MM.1S (cell line): ENCODE data around the gene OR12D2.
"Not testable (repeated sequence)": the region's sequence is repeated elsewhere in the genome, so short reads cannot be mapped to it uniquely, and the experiment has no call there.

Experiments used
- DNase-seq: peaks from one replicate; pipeline ENCODE4 v3.0.0-alpha.2; 2015
- H2AFZ ChIP-seq: fragments of 300-600 bp; sonication (generic); 2 replicates; pipeline ENCODE4 v1.6.0; 2016; ENCODE audit warnings: antibody characterized with exemption, low read length
- H3F3A ChIP-seq: fragments of 300-600 bp; sonication (generic); 2 replicates; pipeline ENCODE4 v1.6.1; 2016; ENCODE audit warnings: mild to moderate bottlenecking, antibody characterized with exemption, low read length, moderate library complexity, mixed read lengths; ENCODE audit not compliant: insufficient read depth
- H3K27ac ChIP-seq: fragments of 300-600 bp; sonication (generic); 2 replicates; pipeline ENCODE4 v1.5.1; 2016; ENCODE audit warnings: mild to moderate bottlenecking, low read length
- H3K27me3 ChIP-seq: fragments of 300-600 bp; sonication (generic); replicated peaks from 2 replicates; pipeline ENCODE4 v1.6.0; 2016; ENCODE audit warnings: low read length; ENCODE audit not compliant: insufficient read depth
- H3K36me3 ChIP-seq: fragments of 300-600 bp; sonication (generic); replicated peaks from 2 replicates; pipeline ENCODE4 v1.6.1; 2016; ENCODE audit warnings: mild to moderate bottlenecking, low read length, mixed read lengths; ENCODE audit not compliant: insufficient read depth
- H3K4me1 ChIP-seq: fragments of 300-600 bp; sonication (generic); 2 replicates; pipeline ENCODE4 v1.6.1; 2016; ENCODE audit warnings: low read length, mixed read lengths
- H3K4me2 ChIP-seq: fragments of 300-600 bp; sonication (generic); 2 replicates; pipeline ENCODE4 v1.6.0; 2016; ENCODE audit warnings: low read depth, low read length
- H3K4me3 ChIP-seq: fragments of 300-600 bp; sonication (generic); 2 replicates; pipeline ENCODE4 v1.5.1; 2016; ENCODE audit warnings: low read length, mixed read lengths
- H3K79me2 ChIP-seq: fragments of 300-600 bp; sonication (generic); 2 replicates; pipeline ENCODE4 v1.6.1; 2016; ENCODE audit warnings: mixed run types, low read length, mixed read lengths
- H3K9ac ChIP-seq: fragments of 300-600 bp; sonication (generic); 2 replicates; pipeline ENCODE4 v1.6.1; 2016; ENCODE audit warnings: low read length, mixed read lengths
- H3K9me2 ChIP-seq: fragments of 300-600 bp; sonication (generic); replicated peaks from 2 replicates; pipeline ENCODE4 v1.6.1; 2016; ENCODE audit warnings: mild to moderate bottlenecking, low read length, mixed read lengths; ENCODE audit not compliant: insufficient read depth
- H3K9me3 ChIP-seq: fragments of 300-600 bp; sonication (generic); replicated peaks from 2 replicates; pipeline ENCODE4 v1.6.1; 2016; ENCODE audit warnings: mild to moderate bottlenecking, low read length, mixed read lengths; ENCODE audit not compliant: insufficient read depth
- H4K20me1 ChIP-seq: fragments of 300-600 bp; sonication (generic); 2 replicates; pipeline ENCODE4 v1.6.1; 2016; ENCODE audit warnings: mild to moderate bottlenecking, low read length, moderate library complexity, mixed read lengths; ENCODE audit not compliant: insufficient read depth
- CTCF ChIP-seq: fragments of 300-600 bp; sonication (generic); IDR thresholded peaks from 2 replicates; pipeline ENCODE4 v1.5.1; 2016; ENCODE audit warnings: antibody characterized with exemption, low read length, mixed read lengths
- EZH2 ChIP-seq: fragments of 300-600 bp; sonication (generic); optimal IDR thresholded peaks from 2 replicates; pipeline ENCODE3; 2017; ENCODE audit warnings: low read depth, mild to moderate bottlenecking, antibody characterized with exemption, low read length, mixed read lengths
- EZH2phosphoT487 ChIP-seq: fragments of 300-600 bp; sonication (generic); IDR thresholded peaks from 2 replicates; pipeline ENCODE4 v1.6.1; 2018; ENCODE audit warnings: antibody characterized with exemption, low read length

The OR12D2 gene

DNA sequence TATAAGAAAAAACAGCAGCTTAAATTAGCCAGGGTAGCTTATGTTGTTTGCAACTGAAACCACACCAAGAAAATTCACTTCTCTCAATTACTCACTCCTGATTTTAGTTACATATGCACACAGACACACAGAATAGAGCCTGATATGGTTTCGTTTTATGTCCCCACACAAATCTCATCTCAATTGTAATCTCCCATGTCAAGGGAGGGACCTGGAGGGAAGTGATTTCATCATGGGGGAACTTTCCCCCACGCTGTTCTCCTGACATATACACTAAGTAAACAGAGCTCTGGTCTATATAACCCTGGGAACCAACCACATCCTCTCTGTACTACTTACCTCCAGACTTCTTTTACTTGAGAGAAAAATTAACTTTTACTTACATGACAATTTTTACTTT is 29.1 kb downstream of the OR12D2 start:
- Histone ChIP-seq H3K4me2 (no peak overlapping the region), H3F3A (no peaks in the 10 kb centered on the region), H3K4me1 (no peaks in the 10 kb centered on the region), H3K36me3 (no peaks in the 10 kb centered on the region), H3K79me2 (no peaks in the 10 kb centered on the region), H3K27me3 (no peaks in the 10 kb centered on the region), H3K27ac (no peak overlapping the region), H3K9me3 (no peaks in the 10 kb centered on the region), H3K9ac (no peak overlapping the region), H2AFZ (no peak overlapping the region), H3K4me3 (no peak overlapping the region), H4K20me1 (no peaks in the 10 kb centered on the region), H3K9me2 (no peaks in the 10 kb centered on the region)
- no peak for TF ChIP-seq CTCF
- no peak for TF ChIP-seq EZH2phosphoT487
- TF ChIP-seq EZH2, result no peak
- DNase-seq, result no peak

DNA sequence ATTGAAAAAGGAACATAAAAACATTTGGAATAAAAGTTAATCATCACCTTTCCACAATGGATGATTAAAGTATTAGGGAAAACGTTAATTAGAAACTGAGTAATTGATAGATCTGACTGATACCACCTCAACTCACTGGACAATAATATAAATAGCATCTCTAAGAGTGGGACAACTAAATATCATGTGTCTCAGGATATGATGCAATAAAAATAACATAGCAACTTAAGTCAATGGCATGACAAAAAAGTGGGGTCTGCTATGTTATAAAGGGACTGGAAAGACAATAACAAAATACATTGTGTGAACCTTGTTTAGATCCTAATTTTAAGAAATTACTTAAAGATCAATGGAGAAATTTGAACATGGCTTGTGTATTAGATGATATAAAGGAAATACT is 29.6 kb downstream of the OR12D2 start:
- Histone ChIP-seq H3F3A (no peaks in the 10 kb centered on the region), H3K4me3 (no peak overlapping the region), H3K9me2 (no peaks in the 10 kb centered on the region), H3K27me3 (no peaks in the 10 kb centered on the region), H4K20me1 (no peaks in the 10 kb centered on the region), H2AFZ (no peak overlapping the region), H3K79me2 (no peaks in the 10 kb centered on the region), H3K9ac (no peak overlapping the region), H3K27ac (no peak overlapping the region), H3K4me2 (no peak overlapping the region), H3K36me3 (no peaks in the 10 kb centered on the region), H3K4me1 (no peaks in the 10 kb centered on the region), H3K9me3 (no peaks in the 10 kb centered on the region)
- no peak for DNase-seq
- no peak for TF ChIP-seq EZH2
- no peak for TF ChIP-seq CTCF
- TF ChIP-seq EZH2phosphoT487, result no peak

GRCh38 chr6:29426654-29427053 is 31.2 kb downstream of the OR12D2 start:
- Histone ChIP-seq H3K9me3 (no peaks in the 10 kb centered on the region), H2AFZ (no peak overlapping the region), H3K4me3 (no peak overlapping the region), H3K9ac (no peak overlapping the region), H4K20me1 (no peaks in the 10 kb centered on the region), H3K27ac (no peak overlapping the region), H3K36me3 (no peaks in the 10 kb centered on the region), H3K4me1 (no peaks in the 10 kb centered on the region), H3K27me3 (no peaks in the 10 kb centered on the region), H3F3A (no peaks in the 10 kb centered on the region), H3K9me2 (no peaks in the 10 kb centered on the region), H3K4me2 (no peak overlapping the region), H3K79me2 (no peaks in the 10 kb centered on the region)
- TF ChIP-seq EZH2phosphoT487 (no peak), CTCF (no peak), EZH2 (no peak)
- DNase-seq, result no peak

DNA sequence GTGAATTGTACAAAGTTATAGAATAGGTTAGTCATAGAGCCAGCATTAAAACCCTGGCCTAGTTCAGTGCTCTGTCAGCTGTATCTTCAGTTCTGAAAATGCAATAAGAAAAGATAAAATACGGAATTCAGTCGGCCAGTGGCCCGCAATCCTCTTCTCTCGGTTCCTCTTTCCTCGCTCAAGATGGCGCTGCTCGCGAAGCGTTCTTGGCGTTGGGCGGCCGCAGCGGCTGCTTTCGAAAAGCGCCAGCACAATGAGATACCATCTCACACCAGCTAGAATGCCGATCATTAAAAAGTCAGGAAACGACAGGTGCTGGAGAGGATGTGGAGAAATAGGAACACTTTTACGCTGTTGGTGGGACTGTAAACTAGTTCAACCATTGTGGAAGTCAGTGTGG is 41.3 kb downstream of the OR12D2 start:
- H3K36me3 ChIP-seq, H3K9me3 ChIP-seq, H3K4me1 ChIP-seq, DNase-seq, H4K20me1 ChIP-seq, H3F3A ChIP-seq, H3K27ac ChIP-seq, H3K79me2 ChIP-seq, H3K4me2 ChIP-seq, H3K9me2 ChIP-seq, H3K4me3 ChIP-seq, H2AFZ ChIP-seq, H3K27me3 ChIP-seq, H3K9ac ChIP-seq: not testable (repeated sequence)
